Erythroblast (primary cell): ENCODE results near the gene MDH2.
A peak's percentile ranks its signal among the peaks of the same experiment; 100 is the strongest.
"Not testable (repeated sequence)": the region's sequence is repeated elsewhere in the genome, so short reads cannot be mapped to it uniquely, and the experiment has no call there.

Experiments
- DNase-seq, 2 experiments: peaks; one replicate each; lab custom pipeline; 2025; lab: John Stamatoyannopoulos, UW
- GATA1 ChIP-seq: IDR thresholded peaks from 2 replicates; pipeline ENCODE4 v1.6.1; 2011; ENCODE audit warnings: low read depth, mild to moderate bottlenecking, control low read depth, low read length, moderate library complexity
- POLR2A ChIP-seq: IDR thresholded peaks from 2 replicates; pipeline ENCODE4 v1.6.1; 2011; ENCODE audit warnings: mild to moderate bottlenecking, low read length

Gene MDH2

GRCh38 chr7:76047811-76048667, at the start of gene MDH2, which contains the start of gene STYXL1:
Gene MDH2 (plus strand): TSS chr7:76048106. CDS start chr7:76048161, 55 bp downstream.
Gene STYXL1 (minus strand): TSS chr7:76048000. CDS start chr7:76030523, 17,477 bp downstream.
- TF ChIP-seq POLR2A: peak; percentile 94
- TF ChIP-seq GATA1: no peak

DNA sequence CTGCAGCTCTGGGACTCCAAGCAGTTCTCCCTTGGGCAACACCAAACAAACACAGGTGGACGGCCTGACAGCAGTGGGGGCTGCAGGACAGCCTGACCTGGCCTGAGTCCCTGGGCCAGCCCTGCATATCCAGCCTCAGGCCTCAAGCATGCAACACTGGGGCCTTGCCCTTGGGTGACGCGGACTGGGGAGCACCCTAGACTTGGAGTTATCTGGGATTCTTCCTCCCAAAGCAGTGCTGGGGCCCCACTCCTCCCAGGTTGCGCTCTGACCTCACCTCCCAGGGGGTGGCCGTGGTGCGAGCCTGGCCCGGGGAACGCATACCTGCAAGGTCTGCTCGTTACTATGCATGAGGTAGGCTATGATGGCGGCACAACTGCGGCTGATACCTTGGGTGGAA, 47.3 kb upstream of the MDH2 start:
- DNase-seq: no peak
- no peak for TF ChIP-seq POLR2A
- TF ChIP-seq GATA1: no peak

More at GRCh38 chr7:76047811-76048667, at the start of gene MDH2, which contains the start of gene STYXL1:
- DNase-seq: peak; percentile 95 to 96

GRCh38 chr7:76002139-76002538, 45.8 kb upstream of the MDH2 start:
- no peak for TF ChIP-seq POLR2A
- TF ChIP-seq GATA1: no peak
- DNase-seq: no peak

- TF ChIP-seq POLR2A (no peak), GATA1 (no peak)
- no peak for DNase-seq
Observed at GRCh38 chr7:76002822-76003221, 45.1 kb upstream of the MDH2 start.

DNA sequence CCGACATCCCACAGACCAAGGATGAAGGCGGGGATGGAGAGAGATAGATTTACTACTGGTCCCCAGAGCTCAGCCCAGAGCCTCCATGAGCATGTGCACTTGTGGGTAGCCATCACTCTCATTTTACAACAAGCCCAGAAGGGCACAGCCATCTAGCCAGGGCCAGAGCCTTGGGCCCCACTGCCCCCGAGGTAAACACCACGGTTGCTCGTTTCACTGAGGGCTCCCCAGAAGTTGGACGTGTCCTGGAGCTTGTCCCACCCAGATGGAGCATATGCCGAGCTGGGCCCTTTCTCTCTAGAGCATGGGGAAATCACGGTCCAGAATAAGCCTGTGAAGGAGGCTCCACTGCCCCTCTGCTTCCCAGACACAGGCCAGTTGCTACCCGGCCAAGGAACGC, 44.6 kb upstream of the MDH2 start:
- DNase-seq: no peak
- TF ChIP-seq POLR2A (no peak), GATA1 (no peak)

DNA sequence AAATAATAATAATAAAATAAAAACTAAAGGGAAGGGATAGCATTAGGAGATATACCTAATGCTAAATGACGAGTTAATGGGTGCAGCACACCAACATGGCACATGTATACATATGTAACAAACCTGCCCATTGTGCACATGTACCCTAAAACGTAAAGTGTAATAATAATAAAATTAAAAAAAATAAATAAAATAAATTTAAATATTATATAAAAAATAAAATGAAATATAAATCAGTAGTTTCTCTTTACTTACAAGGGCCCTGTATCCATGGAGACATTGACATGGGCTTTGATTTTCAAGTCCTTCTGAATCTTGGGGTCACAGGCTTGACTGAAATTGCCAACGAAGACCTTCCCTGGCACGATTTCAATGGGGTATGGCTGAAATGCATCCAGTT, 42.9 kb upstream of the MDH2 start:
- not testable (repeated sequence) for DNase-seq

GRCh38 chr7:76008156-76008687, 39.7 kb upstream of the MDH2 start:
- no peak for TF ChIP-seq POLR2A
- no peak for TF ChIP-seq GATA1
- DNase-seq: no peak

GRCh38 chr7:76009672-76010600, 38.0 kb upstream of the MDH2 start:
- TF ChIP-seq GATA1 (no peak), POLR2A (no peak)
- no peak for DNase-seq

- no peak for DNase-seq
- no peak for TF ChIP-seq GATA1
- no peak for TF ChIP-seq POLR2A
Observed at GRCh38 chr7:76011442-76011861, 36.5 kb upstream of the MDH2 start.

DNA sequence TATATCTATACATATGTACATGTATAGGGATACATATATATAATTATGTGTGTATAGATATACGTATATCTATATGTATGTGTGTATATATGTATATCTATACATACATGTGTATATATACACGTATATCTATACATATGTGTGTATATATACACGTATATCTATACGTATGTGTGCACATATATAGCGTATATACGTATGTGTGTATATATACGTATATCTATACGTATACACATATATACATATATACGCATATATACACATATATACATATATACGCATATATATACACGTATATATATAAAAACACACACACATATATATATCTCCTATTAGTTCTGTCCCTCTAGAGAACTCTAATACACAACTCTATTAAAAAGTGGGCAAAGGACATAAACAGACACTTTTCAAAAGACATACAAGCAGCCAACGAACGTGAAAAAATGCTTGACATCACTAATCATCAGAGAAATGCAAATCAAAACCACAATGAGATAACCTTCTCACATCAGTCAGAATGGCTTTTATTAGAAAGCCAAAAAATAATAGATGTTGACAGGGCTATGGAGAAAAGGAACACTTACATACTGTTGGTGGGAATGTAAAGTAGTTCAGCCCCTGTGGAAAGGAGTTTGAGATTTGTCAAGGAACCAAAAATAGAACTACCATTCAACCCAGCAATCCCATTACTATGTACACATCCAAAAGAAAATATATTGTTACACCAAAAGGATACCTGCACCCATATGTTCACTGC, 31.5 kb upstream of the MDH2 start:
- no peak for DNase-seq
- TF ChIP-seq POLR2A (no peak), GATA1 (no peak)

DNA sequence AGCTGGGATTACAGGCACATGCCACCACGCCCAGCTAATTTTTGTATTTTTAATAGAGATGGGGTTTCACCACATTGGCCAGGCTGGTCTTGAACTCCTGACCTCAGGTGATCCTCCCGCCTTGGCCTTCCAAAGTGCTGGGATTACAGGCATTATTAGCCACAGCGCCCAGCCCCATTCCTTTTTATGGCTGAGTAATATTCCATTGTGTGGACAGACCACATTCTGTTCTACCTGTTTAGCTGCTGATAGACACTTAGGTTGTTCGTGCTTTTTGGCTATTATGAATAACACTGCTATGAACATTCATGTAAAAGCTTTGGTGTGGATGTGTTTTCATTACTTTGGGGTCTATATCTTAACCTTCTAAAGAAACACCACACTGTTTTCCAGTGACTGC, 29.4 kb upstream of the MDH2 start:
- not testable (repeated sequence) for DNase-seq

DNA sequence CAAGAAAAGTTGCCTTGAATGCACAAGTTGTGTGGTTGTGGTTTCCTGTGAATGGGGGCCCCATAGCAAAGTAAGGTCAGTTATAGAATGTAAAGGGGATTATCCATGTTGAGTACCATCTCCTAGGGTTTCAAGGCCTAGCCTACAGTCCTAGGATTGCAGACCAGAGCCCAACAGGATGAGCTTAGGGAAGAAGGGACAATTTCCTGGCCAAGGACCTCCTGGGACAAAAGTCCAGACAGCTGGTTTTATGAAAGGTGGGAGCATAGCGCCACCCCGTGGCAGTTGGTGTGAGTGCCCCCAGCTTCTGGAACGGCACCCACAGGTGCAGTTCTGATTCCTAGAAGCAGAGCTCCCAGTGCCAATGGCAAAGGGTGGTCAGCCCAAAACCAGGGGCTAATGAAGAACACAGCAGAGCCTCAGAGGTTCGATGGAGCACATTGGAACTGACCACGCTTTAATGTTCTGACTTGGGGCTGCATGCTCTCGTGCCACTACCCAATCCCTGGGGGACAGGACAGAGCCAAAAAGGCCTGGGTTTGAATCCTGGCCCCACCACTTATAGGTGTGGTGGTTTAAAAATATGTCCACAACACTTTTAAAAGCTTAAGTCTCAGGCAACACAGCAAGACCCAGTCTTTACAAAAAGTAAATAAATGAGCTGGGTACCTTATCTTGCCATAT, 27.7 kb upstream of the MDH2 start:
- TF ChIP-seq POLR2A (no peak), GATA1 (no peak)
- peak; percentile 70 to 88 for DNase-seq

DNA sequence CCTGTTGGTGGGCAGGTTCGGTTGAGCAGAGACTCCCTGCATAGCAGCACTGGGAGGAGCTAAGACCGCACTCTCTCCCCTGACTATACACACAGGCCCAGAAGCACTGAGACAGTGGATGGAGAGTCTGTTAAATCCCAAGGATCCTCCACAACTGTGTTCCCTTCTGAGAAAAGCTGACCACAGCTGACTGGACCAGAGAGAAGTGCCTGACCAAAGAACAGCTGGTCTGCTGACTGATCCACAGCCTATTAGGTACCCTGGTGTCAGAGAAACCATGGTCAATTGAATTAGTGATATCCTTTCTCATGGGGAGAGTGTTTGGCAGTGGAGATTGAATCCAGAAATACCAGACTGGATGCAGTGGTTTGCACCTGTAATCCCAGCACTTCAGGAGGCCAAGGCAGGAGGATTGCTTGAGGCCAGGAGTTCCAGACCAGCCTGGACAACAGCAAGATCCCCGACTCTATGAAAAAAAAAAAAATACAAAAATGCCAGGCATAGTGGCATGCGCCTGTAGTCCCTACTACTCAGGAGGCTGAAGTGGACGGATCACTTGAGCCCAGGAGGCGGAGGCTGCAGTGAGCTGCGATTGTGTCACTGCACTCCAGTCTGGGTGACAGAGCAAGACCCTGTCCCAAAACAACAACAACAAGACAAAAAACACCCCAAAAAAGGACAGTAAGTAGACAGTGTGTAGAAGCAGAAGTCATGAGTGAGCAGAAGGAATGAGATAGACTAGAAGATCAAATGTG, 25.7 kb upstream of the MDH2 start:
- DNase-seq: no peak
- TF ChIP-seq GATA1 (no peak), POLR2A (no peak)
